ENCODE measurements around the gene HRH1. TPM values are rescaled to one million over a fixed set of nuclear protein-coding genes. Genes with fewer than 3 reads are reported as not detected.

Gene HRH1
- total and polyA plus RNA-seq, 9 donors = 3.4 to 24.1 (median 6.0) TPM

- intact Hi-C loops (cut with DNase I) = no loop called here
These were observed 9.3 kb upstream of the HRH1 start for GRCh38 chr3:11144996-11145395.

GRCh38 chr3:11145888-11146287 is 8.4 kb upstream of the HRH1 start:
- H3K36me3 ChIP-seq = no peaks in the 10 kb centered on the region
- 19 to 26% (median 24%) methylated on average over 3 of the region's 3 CpGs for WGBS, 3 donors
- intact Hi-C loops (cut with DNase I) = no loop called here
- no peak overlapping the region for H3K4me3 ChIP-seq
- DNase-seq = no peak
- H3K4me1 ChIP-seq (ENCODE audit: insufficient read depth) = no peaks in the 10 kb centered on the region
- TF ChIP-seq CTCF (IDR thresholded peaks at IDR 0.05) (no peak), EP300 (IDR thresholded peaks at IDR 0.05) (no peak)
- no peaks in the 10 kb centered on the region for H3K27me3 ChIP-seq
- no peak overlapping the region for H3K27ac ChIP-seq
- H3K9me3 ChIP-seq = no peaks in the 10 kb centered on the region

More at GRCh38 chr3:11144996-11145395, 9.3 kb upstream of the HRH1 start:
- Histone ChIP-seq H3K27ac (no peak overlapping the region), H3K36me3 (no peaks in the 10 kb centered on the region), H3K4me3 (no peak overlapping the region), H3K4me1 (ENCODE audit: insufficient read depth) (no peaks in the 10 kb centered on the region), H3K9me3 (no peaks in the 10 kb centered on the region), H3K27me3 (no peaks in the 10 kb centered on the region)
- WGBS, 3 donors = 83 to 87% (median 83%) methylated on average over 5 of the region's 5 CpGs
- no peak for TF ChIP-seq POLR2A (IDR thresholded peaks at IDR 0.05)
- TF ChIP-seq CTCF (IDR thresholded peaks at IDR 0.05) = no peak
- TF ChIP-seq EP300 (IDR thresholded peaks at IDR 0.05) = no peak
- no peak for DNase-seq

- no peaks in the 10 kb centered on the region for H3K36me3 ChIP-seq
- intact Hi-C loops (cut with DNase I) = no loop called here
- DNase-seq = no peak
- 86 to 91% (median 89%) methylated on average over 6 of the region's 6 CpGs for WGBS, 3 donors
- no peaks in the 10 kb centered on the region for H3K9me3 ChIP-seq
- TF ChIP-seq CTCF (IDR thresholded peaks at IDR 0.05) = no peak
- TF ChIP-seq POLR2A (IDR thresholded peaks at IDR 0.05) = no peak
- TF ChIP-seq EP300 (IDR thresholded peaks at IDR 0.05) = no peak
- no peaks in the 10 kb centered on the region for H3K27me3 ChIP-seq
- H3K27ac ChIP-seq = no peak overlapping the region
- no peak overlapping the region for H3K4me3 ChIP-seq
- H3K4me1 ChIP-seq (ENCODE audit: insufficient read depth) = no peaks in the 10 kb centered on the region
These were observed 7.3 kb upstream of the HRH1 start for GRCh38 chr3:11146773-11147660.

GRCh38 chr3:11150256-11150655 is 4.0 kb upstream of the HRH1 start:
- H3K4me1 ChIP-seq (ENCODE audit: insufficient read depth) = peaks cover 2% of the 10 kb centered on the region
- no peaks in the 10 kb centered on the region for H3K36me3 ChIP-seq
- H3K9me3 ChIP-seq = no peaks in the 10 kb centered on the region
- 62 to 81% (median 81%) methylated on average over 7 of the region's 7 CpGs for WGBS, 3 donors
- no peak overlapping the region for H3K4me3 ChIP-seq
- intact Hi-C loops (cut with DNase I) = loop anchor here in 2 of 4 donors (10.0 kb wide), 2 partner anchors 65 to 185 kb away; no protein-coding TSS in a partner anchor
- H3K27me3 ChIP-seq = no peaks in the 10 kb centered on the region
- no peak overlapping the region for H3K27ac ChIP-seq
- TF ChIP-seq POLR2A (IDR thresholded peaks at IDR 0.05) (no peak), CTCF (IDR thresholded peaks at IDR 0.05) (no peak), EP300 (IDR thresholded peaks at IDR 0.05) (no peak)
- DNase-seq = no peak

Data from ovary (tissue), 9 donors.